ENCODE measurements around the gene TIGAR.

The TIGAR gene

DNA sequence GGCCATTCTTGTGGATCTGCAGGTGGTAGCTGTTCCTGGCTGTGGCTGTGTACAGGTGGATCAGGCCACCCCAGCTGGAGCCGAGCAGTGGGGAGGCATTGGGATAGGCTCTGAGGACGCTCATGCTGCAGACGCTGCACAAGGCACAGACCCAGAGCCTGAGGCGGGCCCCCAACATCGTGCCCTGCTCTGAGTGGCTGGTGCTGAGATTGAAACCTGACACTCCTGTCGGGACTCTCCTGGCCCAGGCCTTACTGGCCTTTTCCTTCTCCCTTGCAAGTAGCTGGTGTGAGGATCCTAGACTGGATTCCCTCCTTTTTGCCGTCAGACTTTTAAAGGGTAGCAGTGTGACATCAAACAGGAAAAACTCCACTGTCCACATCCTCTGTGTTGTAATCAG is 58.4 kb downstream of the TIGAR start, which contains the start of gene FGF23:
Gene FGF23 (minus strand): TSS at position 308 of the 400 bp plus-strand sequence. CDS start 130 bp downstream, at position 178.
- peak; percentile 44 for DNase-seq (ENCODE audit: low spot score)

GRCh38 chr12:4380332-4380731 is 59.3 kb downstream of the TIGAR start:
- DNase-seq (ENCODE audit: low spot score): no peak

- no peak for DNase-seq (ENCODE audit: low spot score)
Observed at GRCh38 chr12:4383304-4383865, 62.4 kb downstream of the TIGAR start.

- no peak for DNase-seq (ENCODE audit: low spot score)
Observed at GRCh38 chr12:4386801-4387200, 65.8 kb downstream of the TIGAR start.

DNA sequence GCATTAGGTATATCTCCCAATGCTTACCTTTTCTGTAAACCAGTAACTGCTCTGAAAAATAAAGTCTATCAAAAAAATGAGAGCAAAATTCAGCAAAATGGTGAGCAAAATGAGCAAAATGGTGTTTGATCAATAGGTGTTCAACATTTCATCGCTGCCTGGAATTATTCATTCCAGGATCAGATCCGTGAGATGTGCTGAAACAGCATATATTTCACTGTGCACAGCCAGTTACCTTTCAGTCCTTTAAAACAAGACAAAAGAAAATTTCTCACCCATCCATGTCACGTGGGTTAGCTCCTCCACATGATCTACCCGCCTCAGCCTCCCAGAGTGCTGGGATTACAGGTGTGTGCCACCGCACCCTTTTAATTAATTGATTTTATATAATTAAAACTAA is 66.6 kb downstream of the TIGAR start:
- DNase-seq (ENCODE audit: low spot score): no peak

DNA sequence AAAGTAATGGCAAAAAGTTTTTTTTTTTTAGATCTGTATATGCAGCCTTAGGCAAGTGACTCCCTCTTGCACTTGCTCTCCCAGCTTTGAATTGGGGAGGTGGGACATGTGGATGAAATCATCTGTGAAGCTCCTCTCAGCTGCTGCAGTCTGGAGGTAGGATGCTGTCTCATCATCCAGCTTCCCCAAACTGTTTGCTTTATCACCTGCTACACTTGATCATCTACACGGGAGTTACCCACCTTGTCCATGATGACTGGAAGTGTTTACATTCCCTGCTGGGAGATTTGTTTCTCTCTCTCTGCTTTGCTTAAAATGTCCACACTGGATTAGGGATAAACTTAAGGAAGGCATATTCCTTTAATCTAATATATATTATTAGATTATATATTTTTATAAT is 67.0 kb downstream of the TIGAR start:
- no peak for DNase-seq (ENCODE audit: low spot score)

DNA sequence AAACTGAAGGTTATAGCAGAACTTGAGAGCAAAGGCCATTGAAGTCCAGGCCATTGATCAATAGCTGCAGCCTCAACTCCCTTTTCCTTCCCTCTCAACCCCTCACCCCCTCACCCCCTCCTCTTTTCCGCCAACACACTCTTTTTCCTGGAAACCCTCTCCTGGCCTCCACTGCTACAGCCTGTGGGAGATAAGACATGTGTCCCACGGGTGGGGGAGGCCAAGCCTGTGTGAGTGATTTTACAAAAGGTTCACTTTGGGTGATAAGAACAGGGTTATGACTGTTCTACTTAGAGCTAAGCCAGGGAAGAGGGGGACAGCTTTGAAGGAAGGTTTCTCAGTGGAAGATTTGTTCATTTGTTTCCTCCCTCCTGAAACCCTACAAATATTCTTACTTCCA is 67.6 kb downstream of the TIGAR start:
- no peak for DNase-seq (ENCODE audit: low spot score)

GRCh38 chr12:4392223-4392742 is 71.3 kb downstream of the TIGAR start:
- no peak for DNase-seq (ENCODE audit: low spot score)

- no peak for DNase-seq (ENCODE audit: low spot score)
Observed at GRCh38 chr12:4393211-4393610, 72.2 kb downstream of the TIGAR start.

DNA sequence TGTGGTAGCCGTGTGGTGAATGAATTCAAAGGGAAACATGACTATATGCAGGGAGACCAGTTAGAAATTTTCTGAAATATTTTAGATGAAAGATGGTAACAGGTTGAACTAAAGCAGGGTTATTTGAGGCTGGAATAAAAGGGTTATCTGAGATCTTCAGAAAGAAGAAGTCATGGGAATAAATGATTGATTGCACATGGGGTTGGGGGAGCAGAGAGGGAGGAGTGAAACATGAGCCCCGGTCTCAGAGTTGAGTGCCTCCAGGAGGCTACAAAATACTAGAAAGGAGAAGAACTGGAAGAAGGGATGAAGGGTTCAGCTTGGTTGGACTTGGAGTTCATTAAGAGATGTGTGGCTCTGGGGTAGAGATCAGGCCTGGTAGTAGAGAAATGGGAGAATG is 74.8 kb downstream of the TIGAR start:
- no peak for DNase-seq (ENCODE audit: low spot score)

DNA sequence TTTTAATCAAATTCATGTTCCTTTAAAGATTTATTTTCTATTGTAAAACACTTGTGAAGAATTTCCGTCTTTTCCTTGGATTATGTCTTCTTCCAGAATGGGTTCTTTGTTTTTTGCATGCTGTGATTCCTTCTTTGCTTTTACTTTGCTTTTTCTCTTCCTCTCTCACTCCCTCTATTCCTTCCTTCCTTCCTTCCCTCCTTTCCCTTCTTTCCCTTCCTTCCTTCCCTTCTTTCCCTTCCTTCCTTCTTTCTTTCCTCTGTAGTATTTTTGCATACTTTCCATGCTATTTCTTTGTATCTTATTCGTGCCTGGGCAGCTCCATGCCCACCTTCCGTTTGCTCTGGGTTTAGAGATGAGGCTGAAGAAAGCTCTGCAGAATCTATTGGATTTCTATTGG is 80.1 kb downstream of the TIGAR start:
- DNase-seq (ENCODE audit: low spot score): no peak

GRCh38 chr12:4402996-4403395 is 82.0 kb downstream of the TIGAR start:
- DNase-seq (ENCODE audit: low spot score): no peak

All from AG20443 (cell line).